ENCODE data around the gene SRD5A3.

SRD5A3 gene

DNA sequence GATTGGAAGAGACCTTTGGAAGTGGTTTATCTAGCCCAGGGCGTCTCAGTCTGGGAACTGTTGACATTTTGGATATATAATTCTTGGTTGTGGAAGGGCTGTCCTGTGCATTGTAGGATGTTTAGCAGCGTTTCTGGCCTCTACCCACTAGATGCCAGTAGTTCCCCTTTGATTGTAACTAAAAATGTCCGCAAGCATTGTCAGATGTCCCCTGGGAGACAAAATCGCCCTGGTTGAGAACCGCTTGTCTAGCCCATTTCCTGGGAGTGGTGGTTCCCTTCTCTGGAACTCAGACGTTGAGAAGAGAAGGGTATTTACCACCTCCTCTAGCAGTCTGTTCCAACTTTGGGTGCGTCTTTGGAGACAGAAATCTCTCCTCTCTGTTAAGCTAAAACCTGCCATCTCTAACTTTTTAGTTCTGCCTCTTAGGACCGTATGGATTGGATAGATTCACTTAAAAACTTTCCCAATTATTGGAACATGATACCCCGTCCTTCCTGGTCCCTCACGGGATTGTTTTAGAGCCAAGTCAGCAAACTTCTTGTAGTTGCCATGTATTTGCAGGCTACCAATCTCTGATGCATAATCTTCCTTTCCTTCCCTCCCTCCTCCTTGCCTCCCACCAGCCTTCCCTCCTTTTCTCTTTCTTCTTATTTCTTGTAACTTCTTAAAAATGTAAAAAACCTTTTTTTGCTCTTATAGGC lies 63.6 kb downstream of the SRD5A3 start:
- DNase-seq (ENCODE audit: low spot score) = no peak

DNA sequence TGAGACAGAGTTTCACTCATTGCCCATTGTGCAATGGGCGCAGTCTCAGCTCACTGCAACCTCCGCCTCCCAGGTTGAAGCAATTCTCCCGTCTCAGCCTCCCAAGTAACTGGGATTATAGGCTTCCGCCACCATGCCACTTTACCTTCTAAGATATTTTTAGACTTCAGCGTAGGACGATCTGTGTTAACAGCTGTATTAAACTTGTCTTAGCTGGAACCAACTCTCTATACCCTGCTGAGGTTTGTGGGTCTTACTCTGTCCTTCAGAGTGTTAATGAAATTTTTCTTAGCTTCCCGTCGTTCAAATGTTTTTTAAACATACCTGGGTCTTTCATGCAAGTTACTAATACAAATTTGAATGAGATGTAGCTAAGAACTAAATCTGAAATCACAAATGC lies 64.4 kb downstream of the SRD5A3 start:
- DNase-seq (ENCODE audit: low spot score) = no peak

DNA sequence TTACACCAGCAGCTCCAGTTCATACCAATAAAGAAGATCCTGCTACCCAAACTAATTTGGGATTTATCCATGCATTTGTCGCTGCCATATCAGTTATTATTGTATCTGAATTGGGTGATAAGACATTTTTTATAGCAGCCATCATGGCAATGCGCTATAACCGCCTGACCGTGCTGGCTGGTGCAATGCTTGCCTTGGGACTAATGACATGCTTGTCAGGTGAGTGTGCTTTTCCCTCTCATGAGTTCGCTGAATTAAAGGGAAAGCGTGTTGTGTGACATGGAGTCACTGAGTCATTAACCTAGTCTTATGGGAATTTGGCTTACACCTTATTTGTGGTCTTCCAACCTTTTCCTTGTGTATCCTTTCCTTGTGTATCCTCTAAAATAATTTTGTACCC lies 65.6 kb downstream of the SRD5A3 start:
- no peak for DNase-seq (ENCODE audit: low spot score)

DNA sequence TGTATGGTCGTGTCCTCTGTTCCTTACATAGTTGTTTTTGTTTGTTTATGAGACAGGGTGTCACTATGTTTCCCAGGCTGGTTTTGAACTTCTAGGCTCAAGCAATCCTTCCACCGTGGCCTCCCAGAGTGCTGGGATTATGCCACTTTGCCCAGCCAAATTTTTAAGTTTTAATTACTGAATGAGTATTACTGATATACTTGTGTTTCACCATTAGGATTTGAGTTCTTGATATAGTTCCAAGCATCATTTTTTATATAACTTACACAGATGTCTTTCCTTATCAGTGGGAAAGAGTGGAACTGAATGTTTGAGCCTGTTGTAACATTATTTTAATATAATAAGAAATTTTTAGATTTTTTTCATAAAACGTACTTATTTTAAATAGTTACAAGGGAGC lies 70.1 kb downstream of the SRD5A3 start:
- no peak for DNase-seq (ENCODE audit: low spot score)

All from CD4-positive, alpha-beta T cell treated with Interleukin-6 at 100 ng/mL for 8 hours (primary cell).